HG02763 (cell line): ENCODE results near the gene MTA3.
A peak's percentile ranks its signal among the peaks of the same experiment; 100 is the strongest.

ENCODE experiments used
- ATAC-seq: cut with Tn5 transposase; IDR thresholded peaks from one replicate; pipeline ENCODE4 v1.9.1; 2021; ENCODE audit warnings: mild to moderate bottlenecking, moderate library complexity; ENCODE audit not compliant: unreplicated experiment

The MTA3 gene

DNA sequence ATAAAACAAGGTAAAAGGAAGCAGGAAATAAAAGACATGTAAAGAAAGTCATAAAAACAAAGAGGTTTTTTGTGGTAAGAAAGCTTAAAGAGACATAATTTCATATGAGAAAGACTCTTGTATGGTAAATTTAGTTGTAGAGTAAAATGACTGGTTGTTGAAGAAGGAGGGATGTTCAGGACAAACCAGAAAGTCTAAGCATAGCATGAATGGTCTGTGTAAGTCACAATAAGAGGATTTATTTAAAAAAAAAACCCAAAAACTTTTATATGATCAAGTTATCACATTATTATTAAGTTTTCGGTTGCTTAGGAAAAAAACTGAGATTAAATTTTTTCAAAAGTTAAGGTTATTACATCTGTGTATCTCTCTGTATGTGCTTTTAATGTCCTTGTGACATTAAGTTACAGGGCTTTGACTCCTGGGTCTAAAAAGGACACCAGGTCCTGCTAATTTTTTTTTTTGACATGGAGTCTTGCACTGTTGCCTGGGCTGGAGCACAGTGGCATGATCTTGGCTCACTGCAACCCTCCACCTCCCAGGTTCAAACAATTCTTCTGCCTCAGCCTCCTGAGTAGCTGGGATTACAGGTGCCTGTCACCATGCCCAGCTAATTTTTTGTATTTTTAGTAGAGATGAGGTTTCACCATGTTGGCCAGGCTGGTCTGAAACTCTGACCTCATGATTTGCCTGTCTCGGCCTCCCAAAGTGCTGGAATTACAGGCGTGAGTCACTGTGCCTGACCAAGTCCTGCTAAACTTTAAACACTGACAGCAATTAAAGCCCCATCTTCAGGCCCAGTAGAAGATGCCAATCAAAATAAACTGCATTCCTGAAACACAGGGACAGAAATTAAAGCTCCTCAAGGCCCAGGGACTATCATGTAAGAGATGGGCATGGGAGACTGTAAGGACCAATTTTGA, 209.7 kb downstream of the MTA3 start:
- ATAC-seq = no peak

DNA sequence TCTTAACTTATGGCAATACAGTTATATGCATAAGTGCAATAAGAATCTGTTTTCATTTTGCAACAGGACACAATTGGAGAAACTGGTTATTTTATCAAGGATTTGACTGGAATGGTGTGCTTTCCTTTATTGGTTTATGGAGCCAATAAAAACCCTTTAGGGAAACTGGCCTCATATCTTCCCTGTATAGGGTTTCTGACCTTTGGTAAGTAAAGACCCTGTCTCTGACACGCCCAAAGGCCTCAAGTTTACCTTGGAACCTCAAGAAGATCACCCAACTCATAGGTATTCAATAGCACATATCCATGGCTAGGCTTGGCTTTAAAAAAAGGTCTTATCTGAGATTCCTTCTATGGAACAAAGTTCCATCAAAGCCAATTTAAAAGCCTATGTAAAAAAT, 212.7 kb downstream of the MTA3 start:
- no peak for ATAC-seq

DNA sequence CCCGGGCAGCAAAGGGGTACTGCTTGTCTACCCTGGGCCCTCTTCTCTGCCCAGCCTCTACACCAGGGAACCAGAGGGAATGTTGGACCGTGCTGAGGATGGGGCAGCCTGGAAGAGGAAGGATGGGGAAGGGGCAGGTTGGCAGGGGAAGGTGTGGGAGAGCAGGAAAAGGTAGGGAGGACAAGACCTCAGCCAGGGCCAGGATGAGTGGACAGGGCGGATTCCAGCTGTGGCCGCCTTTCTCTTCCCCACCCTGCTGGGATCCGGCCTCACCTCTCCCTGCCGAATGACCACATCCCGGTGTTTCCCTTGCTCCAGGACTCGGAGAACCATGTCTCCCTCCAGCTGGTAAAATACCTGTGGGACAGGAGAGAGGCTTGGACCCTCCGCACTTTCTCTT, 215.1 kb downstream of the MTA3 start:
- no peak for ATAC-seq

DNA sequence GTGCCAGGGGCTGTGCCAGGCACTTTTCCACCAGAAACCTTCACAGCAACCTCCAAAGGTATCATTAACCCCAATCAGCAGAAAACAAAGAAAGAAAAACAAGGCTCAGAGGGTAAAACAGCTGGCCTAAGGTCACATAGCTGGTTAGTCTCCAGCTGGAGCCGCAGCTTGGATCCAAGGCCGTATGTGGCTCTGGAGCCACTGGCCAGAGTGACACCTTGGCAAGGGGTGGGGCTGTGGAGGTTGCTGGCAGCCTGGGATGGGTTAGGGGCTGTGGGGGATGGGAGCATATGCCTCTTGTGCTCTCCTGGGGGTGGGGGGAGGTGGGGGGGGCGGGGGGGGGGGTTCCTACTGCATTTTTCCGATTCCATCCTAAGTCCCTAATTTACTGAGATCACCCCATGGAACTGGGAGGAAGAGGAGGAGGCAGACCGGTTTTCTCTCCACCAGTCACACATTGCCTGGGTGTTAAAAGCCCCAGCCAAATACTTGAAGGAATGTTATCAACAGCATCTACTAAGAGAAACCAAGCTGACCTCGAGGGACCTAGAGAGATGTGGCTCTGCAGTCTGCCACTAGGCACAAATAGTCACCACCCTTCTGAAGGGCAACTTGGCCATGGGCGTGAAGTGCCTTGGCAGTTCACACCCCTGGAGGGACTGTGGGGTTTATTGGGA, 215.9 kb downstream of the MTA3 start:
- ATAC-seq = no peak

DNA sequence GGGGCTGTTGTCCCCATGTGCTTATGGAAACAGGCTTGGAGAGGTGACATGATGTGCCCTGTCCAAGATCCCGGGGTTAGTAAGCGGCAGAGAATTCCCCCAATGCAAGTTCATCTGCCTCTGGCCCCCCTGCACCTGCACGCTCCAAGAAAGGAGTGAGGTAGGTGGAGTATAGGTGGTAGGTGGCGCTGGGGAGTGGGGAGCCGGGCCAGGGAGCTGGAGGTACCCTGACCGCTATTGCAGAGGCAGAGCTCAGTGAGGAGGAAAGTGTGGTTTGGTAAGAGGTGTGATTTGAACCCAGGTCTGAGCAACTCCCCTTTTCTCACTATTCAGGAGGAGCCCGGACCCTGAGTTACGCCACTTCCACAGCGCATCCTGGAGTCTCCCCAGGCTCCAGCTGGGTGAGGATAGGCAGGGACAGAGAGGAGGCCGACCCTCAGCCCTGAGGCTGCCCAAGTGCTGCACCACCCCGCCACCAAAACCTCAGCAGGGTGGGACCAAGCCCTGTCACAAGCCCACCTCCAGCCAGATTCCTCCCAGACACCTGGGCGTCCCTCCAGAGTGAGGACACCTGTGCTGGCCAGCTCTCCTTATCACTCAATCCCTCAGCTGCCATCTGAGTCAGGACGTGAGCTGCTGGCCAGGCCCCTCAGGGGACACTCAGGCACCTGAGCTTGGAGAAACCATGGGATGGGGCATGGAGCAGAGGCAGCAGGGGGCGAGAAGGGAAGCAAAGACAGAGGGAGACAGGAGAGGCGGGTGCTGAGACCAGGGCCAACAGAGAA, 218.3 kb downstream of the MTA3 start:
- no peak for ATAC-seq

DNA sequence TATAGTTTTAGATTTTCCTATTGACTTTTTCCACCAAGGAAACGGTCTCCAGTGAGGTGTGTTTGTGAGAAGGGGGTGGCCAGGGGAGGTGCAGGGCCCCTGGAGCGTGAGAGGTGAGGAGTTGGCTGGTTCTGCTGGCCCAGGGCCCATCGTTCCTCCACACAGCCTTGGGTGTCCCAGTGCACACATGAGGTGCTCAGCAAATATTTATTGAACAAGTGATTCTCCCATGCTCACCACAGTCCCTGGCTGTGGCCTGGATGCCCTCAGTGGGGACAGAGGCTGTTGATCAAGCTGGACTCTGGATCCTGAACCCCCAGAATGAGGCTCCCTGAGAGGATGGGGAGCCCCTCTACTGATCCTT, 219.0 kb downstream of the MTA3 start:
- ATAC-seq = no peak

DNA sequence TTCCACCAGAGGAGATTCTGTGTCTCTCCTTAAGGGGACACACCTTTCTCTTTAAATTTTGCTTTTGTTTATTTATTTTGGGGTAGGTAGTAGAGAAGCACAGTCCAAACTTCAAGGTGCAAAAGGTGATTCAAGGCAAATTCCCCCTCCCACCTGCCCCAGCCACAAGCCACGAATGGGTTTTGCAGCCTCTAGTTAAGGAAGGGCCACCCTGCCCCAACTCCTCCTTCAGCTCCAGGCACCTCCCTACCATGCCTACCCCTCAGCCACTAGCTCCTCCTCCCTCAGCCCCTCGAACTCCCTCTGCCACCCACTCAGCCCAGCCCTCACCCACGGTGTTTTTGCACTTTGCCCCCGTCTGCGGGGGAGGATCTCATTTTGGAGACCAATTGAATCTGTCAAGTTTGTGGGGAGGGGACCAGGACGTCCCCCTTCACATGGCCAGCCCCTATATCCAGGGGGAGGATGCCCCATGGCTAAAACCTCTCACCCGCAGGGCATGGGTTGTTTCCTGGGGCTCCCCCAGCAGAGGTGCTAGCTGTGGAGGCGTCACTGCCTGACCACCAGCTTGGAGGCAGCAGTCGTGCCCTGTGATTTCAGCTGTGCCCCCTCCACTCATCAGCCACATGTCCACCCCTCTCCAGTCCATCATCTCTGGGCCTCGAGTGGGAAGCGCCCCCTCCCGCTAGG, 219.5 kb downstream of the MTA3 start:
- ATAC-seq = no peak

DNA sequence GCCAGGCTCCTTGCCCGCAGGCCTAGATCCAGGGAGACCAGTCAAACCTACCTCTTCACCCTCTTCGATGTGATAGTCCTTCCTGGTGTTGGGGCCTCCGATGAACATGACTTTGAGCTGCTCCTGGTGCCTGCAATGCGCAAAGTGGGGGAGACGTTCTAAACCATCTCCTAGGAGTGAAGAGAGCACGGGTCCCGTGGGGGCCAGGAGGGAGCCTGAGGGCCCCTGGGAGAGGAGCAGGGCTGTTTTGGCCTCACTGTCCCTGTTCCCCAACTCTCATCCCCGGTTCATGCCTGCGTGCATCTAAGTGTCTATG, 220.0 kb downstream of the MTA3 start:
- ATAC-seq = no peak

DNA sequence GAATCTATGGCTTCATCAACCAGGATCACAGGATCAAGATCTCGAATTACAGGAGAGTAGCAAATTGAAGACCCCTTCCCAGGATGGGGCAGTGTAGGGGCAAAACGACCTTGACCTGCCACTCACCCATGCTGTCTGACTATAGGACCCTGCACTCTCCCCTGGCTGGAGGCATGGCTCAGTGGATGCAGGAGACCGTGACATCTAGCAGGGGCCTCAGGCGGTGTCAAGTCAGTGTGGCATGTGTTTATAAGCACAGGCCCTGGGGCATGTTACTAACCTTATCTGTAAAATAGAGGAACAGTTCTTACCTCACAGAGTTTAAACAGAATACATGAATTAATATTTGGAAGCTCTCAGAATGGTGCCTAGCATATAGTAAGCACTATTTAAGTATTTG, 220.4 kb downstream of the MTA3 start:
- ATAC-seq = no peak

DNA sequence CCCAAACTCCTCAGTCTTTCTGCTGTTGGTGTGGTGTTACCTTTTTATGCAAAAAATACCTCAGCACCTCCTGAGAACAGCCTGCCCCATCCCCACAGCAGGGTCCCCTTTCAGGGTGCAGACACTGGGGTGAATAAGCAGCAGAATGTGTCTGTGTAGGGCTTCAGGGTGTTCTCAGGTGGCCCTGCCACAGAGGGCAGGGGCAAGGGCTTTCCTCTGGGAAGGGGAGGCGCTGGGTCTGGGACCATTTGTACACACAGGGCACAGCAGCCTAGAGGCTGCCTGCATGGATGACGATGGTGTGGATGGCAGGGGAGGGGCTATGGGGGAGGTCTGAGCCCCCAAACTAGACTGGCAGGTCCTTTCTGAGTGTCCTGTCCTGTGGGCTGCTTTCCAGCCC, 221.3 kb downstream of the MTA3 start:
- no peak for ATAC-seq

DNA sequence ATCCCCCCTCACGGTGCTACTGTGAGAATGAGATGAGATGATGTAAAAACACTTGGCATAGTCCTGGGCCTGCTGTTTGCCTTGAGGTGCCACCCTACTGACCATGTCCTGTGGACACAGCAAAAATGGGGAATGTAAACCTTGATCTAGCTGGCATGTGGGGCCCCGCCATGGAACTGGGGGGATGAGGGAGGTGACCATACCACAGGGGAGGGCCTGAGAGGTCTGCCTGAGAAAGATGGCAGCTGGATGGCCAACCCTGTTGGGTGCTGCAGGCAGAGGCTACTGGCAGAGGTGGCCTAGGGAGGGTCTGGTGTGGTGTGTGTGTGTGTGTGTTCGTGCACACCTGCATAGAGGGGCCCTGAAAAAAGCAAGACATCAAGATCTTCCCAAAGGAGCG, 223.2 kb downstream of the MTA3 start:
- ATAC-seq = no peak

DNA sequence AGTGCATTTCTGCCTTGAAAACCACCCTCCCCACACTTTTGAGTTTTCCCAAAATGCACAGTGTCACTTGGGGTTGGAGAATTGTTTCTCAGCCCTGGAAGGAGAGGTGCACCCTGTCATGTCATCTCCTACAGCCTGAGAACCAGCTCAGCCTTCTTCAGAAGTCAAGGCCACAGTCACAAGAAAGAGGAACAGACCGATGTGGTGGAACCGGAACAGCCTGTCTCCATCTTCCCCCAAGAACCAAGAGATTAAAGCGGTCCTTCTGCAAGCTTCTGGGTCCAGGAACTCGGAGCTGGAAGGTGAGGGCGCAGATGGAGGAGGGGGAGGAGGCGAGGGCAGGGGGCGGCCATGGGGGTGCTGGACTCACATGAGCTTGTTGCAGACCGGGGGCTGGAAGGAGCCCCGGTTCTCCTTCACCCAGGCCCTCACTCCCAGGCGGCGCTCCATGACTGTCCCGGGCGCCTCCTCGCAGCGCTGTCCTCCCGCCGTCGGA, 223.7 kb downstream of the MTA3 start:
- ATAC-seq = peak; percentile 2

DNA sequence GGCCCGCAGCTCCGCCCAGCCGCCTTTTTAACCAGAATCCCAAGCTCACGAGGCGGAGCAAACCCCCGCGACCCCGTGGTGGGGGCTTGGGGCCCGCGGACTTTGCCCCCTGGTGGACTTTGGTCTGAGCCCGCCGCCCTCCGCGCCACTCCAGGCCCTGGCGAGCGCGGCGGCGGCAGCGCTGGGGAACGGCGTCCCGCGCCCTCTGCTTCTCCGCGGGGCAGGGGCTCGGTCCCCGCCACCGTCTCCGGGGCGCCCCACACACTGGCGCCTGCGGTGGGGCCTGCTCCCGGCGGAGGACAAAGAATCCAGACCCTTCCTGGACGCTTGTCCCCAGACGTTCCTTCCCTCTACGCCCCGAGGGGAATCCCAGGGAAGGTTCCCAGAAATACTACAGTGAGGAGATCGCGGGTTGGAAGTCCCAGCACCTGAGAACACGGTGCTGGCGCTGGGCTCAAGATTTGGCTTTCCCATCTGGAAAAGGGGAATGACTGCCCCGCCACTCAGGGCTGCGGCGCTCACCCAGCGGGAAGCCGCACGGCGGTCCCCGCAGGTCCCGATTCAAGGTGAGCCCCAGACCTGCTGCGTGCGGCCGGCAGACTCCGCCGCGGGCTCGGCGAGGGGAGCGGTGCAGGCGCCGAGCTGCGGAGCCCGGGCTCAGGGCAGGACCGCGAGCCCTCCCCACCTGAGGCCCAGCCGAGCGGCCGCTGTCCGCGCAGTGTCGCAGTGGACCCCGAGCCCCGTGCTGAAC, 224.3 kb downstream of the MTA3 start, which contains the start of gene HAAO:
Gene HAAO (minus strand): TSS at position 1 of the 751 bp plus-strand sequence. CDS start 47 bp downstream, outside the sequence.
- ATAC-seq = peak; percentile 35

DNA sequence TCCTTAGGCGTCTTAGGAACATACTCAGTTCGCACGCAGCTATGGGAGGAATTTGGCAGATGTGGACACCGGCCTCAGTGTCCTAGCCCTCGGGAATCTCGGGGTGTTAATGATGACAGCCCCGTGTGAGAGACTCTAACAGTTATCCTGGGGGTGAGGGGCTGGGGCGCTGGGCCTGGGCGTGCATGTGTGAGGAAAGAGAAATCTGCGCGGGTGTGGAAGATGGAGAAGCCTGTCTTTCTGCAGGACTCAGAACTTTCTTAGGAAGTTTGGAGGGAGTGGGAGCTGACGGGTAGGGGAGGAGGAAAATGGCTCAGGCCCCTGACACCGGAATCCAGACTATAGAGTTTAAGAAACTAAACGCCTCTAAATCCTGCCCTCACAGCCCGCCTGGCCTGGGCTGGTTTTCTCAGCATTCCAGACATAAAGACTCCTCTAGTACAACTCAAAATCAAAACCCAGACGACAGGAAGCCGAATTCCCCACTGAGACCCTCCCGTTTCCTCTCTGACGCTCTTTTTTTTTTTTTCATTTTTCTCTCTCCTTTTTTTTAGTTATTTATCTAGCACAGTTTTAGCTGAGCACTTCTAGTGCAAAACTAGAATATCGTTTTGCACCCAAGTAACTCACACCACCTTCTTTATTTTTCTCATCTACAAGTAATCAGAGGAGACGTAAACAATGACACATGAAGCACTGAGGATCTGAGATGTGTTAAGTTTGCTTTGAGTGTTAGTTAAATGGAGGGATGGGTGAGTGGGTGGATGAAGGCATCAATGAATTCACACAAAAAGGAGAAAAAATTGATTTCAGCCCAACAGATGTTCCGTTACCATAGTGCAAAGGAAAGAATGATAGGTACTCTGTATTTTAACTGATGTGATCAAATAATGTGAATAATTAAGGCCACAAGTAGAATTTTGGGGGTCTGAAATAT, 225.2 kb downstream of the MTA3 start:
- no peak for ATAC-seq

DNA sequence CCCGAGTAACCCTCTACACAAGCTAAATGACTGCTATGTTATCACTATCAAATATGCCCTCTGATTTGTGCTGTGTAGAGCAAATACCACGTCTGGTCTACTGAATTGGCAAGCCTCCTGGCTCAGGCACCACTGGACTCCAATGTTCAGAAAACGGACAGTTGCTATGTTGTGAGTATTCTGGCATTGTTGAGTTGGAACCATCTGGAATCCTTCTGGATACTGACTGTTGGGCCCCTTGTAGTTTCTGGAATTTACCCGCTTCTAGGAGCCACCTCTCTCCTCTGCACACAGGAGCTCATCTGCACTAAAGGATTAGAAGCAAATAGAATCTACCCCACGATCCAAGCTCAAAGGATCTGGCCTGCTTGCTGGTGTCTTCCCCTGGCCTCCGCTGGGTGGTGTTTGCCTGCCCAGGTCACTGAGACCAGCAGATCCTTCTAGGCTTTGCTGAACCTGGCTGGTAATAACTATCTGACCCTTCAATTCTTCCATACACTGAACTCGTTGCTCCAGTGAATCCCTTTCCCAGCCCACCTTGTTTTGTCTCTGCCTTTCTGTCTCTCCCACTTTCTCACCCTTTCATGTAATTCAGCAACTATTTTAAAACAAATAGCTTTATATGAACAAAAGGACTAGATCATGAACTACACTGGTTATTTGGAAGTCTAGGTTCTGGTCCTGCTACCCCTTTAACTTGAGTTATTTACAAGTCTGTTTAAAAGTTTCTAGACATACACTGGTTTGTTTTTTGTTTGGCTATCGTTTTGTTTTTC, 226.0 kb downstream of the MTA3 start:
- ATAC-seq = peak; percentile 27

DNA sequence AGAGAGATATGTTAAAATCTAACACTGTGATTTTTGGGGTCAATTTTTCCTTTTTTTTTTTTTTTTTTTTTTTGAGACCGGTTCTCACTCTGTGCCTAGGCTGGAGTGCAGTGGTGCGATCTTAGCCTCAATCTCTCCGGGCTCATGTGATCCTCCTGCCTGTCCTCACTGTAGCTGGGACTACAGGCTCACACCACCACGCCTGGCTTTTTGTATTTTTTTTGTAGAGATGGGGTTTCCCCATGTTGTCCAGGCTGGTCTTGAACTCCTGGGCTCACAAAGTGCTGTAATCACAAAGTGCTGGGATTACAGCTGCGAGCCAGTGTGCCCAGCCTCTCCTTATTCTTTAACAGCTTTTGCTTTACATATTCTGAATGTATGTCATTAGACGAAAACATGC, 226.8 kb downstream of the MTA3 start:
- no peak for ATAC-seq

DNA sequence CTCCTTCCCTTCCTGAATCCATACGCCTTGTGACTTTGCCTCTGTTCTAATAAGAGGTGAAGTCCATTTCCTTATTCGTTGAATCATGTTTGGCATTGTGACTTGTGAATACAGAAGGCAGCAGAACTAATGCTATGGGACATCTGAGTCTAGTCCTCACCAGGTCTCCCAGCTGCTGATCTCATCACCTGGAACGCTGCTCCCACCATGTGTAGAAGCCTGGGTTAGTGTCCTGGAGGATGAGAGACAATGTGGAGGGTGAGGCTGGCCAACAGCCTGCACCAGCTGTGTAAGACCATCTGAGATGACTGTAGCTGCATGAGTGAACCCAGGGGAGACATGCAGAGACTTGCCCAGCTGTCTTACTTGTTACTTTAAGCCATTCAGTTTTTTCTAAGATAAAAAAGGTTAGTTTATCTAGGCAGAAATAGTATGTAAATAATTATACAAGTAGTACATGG, 227.4 kb downstream of the MTA3 start:
- ATAC-seq = peak; percentile 37
